DLD1 (cell line): ENCODE results near the gene SETBP1.

ENCODE experiments used
- in situ Hi-C: cut with HindIII; loops from 2 replicates; pipeline ENCODE4 v1.10.0; 2017; ENCODE audit warnings: low sequenced_read_pairs

SETBP1 gene

GRCh38 chr18:44859263-44859662, 178.6 kb downstream of the SETBP1 start:
- in situ Hi-C loops: no loop called here

GRCh38 chr18:44859751-44860439, 179.2 kb downstream of the SETBP1 start:
- in situ Hi-C loops: no loop called here

GRCh38 chr18:44862112-44862511, 181.4 kb downstream of the SETBP1 start:
- in situ Hi-C loops: no loop called here

- in situ Hi-C loops: no loop called here
Measured at GRCh38 chr18:44866103-44866502, 185.4 kb downstream of the SETBP1 start.

- in situ Hi-C loops: no loop called here
Measured at GRCh38 chr18:44869533-44869932, 188.8 kb downstream of the SETBP1 start.

- in situ Hi-C loops: no loop called here
Measured at GRCh38 chr18:44870631-44871502, 190.2 kb downstream of the SETBP1 start.

GRCh38 chr18:44871771-44872170, 191.1 kb downstream of the SETBP1 start:
- in situ Hi-C loops: no loop called here

- in situ Hi-C loops: no loop called here
Measured at GRCh38 chr18:44876024-44876423, 195.3 kb downstream of the SETBP1 start.

- in situ Hi-C loops: no loop called here
Measured at GRCh38 chr18:44876755-44877154, 196.1 kb downstream of the SETBP1 start.

- in situ Hi-C loops: no loop called here
Measured at GRCh38 chr18:44878335-44878734, 197.6 kb downstream of the SETBP1 start.

- in situ Hi-C loops: no loop called here
Measured at GRCh38 chr18:44880170-44880569, 199.5 kb downstream of the SETBP1 start.

GRCh38 chr18:44881461-44882162, 200.9 kb downstream of the SETBP1 start:
- in situ Hi-C loops: no loop called here

- in situ Hi-C loops: no loop called here
Measured at GRCh38 chr18:44882163-44882868, 201.6 kb downstream of the SETBP1 start.

GRCh38 chr18:44883671-44884070, 203.0 kb downstream of the SETBP1 start:
- in situ Hi-C loops: no loop called here

- in situ Hi-C loops: no loop called here
Measured at GRCh38 chr18:44884431-44884830, 203.7 kb downstream of the SETBP1 start.

GRCh38 chr18:44885507-44885906, 204.8 kb downstream of the SETBP1 start:
- in situ Hi-C loops: no loop called here

GRCh38 chr18:44887227-44887631, 206.5 kb downstream of the SETBP1 start:
- in situ Hi-C loops: no loop called here

GRCh38 chr18:44889111-44889510, 208.4 kb downstream of the SETBP1 start:
- in situ Hi-C loops: no loop called here

GRCh38 chr18:44893045-44893706, 212.5 kb downstream of the SETBP1 start:
- in situ Hi-C loops: no loop called here

- in situ Hi-C loops: no loop called here
Measured at GRCh38 chr18:44893966-44894365, 213.3 kb downstream of the SETBP1 start.
